ENCODE data around the gene BACE2. TPM values are rescaled to one million over a fixed set of nuclear protein-coding genes. Genes with fewer than 3 reads are reported as not detected.

BACE2 gene
- total and polyA plus RNA-seq, 2 donors (not counting 3 experiments of a cell fraction or from before 2014, with no cell fraction given), result 113 to 184 TPM

- H3K9me1 ChIP-seq (replicated peaks; ENCODE audit: control insufficient read depth, extremely low read depth, insufficient read depth, low read length), result no peaks in the 10 kb centered on the region
- H3K27ac ChIP-seq (ENCODE audit: insufficient read depth, low read depth, low read length), result no peak overlapping the region
- dilution Hi-C loops (cut with MboI; ENCODE audit: extremely low pct_ligation_motif_present, low sequenced_read_pairs) (no loop called here), intact Hi-C loops (cut with micrococcal nuclease) (no loop called here)
- no peaks in the 10 kb centered on the region for H3K79me2 ChIP-seq (ENCODE audit: control insufficient read depth, insufficient read depth, low read length)
- no peak for FAIRE-seq
- H3K9ac ChIP-seq (replicated peaks; ENCODE audit: extremely low read depth, insufficient read depth, low read length), result no peak overlapping the region
- H3K4me3 ChIP-seq (replicated peaks in 1 of 3; ENCODE audit: insufficient read depth in 1 of 3, low read depth in 1 of 3, low read length in 3 of 3), result no peak overlapping the region
- ChIA-PET POLR2A (no interaction called here), CTCF (no interaction called here)
- H3K4me2 ChIP-seq (ENCODE audit: insufficient read depth, low read length), result no peak overlapping the region
- no peaks in the 10 kb centered on the region for H3K27me3 ChIP-seq (ENCODE audit: control insufficient read depth in 2 of 2, insufficient read depth in 2 of 2, low read length in 2 of 2)
- no peaks in the 10 kb centered on the region for H3K9me3 ChIP-seq (replicated peaks; ENCODE audit: control insufficient read depth, insufficient read depth, low read length)
- no peak for DNase-seq (ENCODE audit: low read depth, low spot score)
- H3K36me3 ChIP-seq (ENCODE audit: control insufficient read depth in 2 of 2, extremely low read depth in 1 of 2, insufficient read depth in 2 of 2, low read length in 2 of 2), result no peaks in the 10 kb centered on the region
- TF ChIP-seq, protein P1, sequence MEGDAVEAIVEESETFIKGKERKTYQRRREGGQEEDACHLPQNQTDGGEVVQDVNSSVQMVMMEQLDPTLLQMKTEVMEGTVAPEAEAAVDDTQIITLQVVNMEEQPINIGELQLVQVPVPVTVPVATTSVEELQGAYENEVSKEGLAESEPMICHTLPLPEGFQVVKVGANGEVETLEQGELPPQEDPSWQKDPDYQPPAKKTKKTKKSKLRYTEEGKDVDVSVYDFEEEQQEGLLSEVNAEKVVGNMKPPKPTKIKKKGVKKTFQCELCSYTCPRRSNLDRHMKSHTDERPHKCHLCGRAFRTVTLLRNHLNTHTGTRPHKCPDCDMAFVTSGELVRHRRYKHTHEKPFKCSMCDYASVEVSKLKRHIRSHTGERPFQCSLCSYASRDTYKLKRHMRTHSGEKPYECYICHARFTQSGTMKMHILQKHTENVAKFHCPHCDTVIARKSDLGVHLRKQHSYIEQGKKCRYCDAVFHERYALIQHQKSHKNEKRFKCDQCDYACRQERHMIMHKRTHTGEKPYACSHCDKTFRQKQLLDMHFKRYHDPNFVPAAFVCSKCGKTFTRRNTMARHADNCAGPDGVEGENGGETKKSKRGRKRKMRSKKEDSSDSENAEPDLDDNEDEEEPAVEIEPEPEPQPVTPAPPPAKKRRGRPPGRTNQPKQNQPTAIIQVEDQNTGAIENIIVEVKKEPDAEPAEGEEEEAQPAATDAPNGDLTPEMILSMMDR (IDR thresholded peaks at IDR 0.05; ENCODE audit: extremely low read depth in 1 of 2, insufficient read depth in 1 of 2, low read depth in 1 of 2, low read length in 2 of 2), result no peak
- TF ChIP-seq MYC (IDR thresholded peaks at IDR 0.05; ENCODE audit: low read depth, low read length) (no peak), FOS (IDR thresholded peaks at IDR 0.05; ENCODE audit: borderline replicate concordance, insufficient read depth, low read length) (no peak), POLR2AphosphoS5 (IDR thresholded peaks at IDR 0.05; ENCODE audit: insufficient read depth, low read depth, low read length) (no peak), POLR2A (IDR thresholded peaks at IDR 0.05; ENCODE audit: low read depth, low read length) (no peak), EZH2 (IDR thresholded peaks at IDR 0.05; ENCODE audit: borderline replicate concordance, low read depth, low read length, severe bottlenecking) (no peak)
- TF ChIP-seq, protein P2, sequence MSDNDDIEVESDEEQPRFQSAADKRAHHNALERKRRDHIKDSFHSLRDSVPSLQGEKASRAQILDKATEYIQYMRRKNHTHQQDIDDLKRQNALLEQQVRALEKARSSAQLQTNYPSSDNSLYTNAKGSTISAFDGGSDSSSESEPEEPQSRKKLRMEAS (IDR thresholded peaks at IDR 0.05; ENCODE audit: insufficient read depth, insufficient read length), result no peak
- no peak overlapping the region for H2AFZ ChIP-seq (ENCODE audit: low read depth, low read length)
- no peaks in the 10 kb centered on the region for H4K20me1 ChIP-seq (replicated peaks; ENCODE audit: control insufficient read depth, extremely low read depth, insufficient read depth, low read length)
- H3K4me1 ChIP-seq (ENCODE audit: control insufficient read depth, extremely low read depth, insufficient read depth, low read length), result no peaks in the 10 kb centered on the region
- BruUV-seq (replicated peaks), result no TSS peak
These were observed 157.4 kb downstream of the BACE2 start for GRCh38 chr21:41325138-41325912.
